HG03575 (cell line): Measurements from ENCODE around the gene NRXN3.

Experiments
- ATAC-seq: cut with Tn5 transposase; IDR thresholded peaks from one replicate; pipeline ENCODE4 v1.9.1; 2021; ENCODE audit not compliant: unreplicated experiment, insufficient number of reproducible peaks, low FRiP score; ENCODE audit errors: extremely low read depth

The NRXN3 gene

DNA sequence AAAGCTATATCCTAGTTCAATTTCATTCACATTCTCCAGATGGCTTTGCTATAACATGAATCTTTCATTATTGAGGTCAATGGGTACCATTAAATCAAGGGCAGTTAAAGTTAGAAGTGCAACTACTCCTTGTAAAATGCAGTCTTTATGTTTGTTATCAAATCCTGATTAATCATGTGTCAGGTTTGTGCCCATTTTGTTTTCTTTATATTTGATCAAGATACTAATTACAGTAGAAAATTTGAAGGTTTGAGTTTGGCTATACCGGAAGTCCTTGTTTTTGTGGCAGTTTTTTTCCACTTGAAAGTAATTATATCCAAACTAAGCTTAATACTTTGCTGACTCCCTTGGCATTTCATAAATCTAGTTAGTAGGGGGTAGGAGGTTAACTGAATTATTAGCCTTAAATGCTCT, 1528.1 kb downstream of the NRXN3 start:
- ATAC-seq: no peak

DNA sequence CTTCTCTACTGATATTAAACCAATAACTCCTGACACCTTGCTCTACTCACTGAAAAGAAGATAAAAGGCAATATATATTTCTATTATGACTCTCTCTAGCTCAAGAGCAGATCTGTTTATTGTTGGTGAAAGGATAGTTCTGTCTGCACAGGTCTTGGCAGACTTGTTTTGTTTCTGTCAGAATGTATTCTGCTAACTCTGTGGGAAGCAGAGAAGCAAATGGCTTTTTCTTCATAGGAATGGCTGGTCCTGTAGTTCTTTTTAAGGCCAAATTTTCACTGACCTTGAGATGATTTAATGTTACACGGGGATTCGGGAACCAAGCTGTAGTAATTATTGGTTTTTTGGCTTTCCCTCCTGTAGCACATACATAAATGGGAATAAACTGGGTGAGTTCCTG, 1529.0 kb downstream of the NRXN3 start:
- ATAC-seq: no peak

GRCh38 chr14:79701371-79701770, 1531.2 kb downstream of the NRXN3 start:
- no peak for ATAC-seq

DNA sequence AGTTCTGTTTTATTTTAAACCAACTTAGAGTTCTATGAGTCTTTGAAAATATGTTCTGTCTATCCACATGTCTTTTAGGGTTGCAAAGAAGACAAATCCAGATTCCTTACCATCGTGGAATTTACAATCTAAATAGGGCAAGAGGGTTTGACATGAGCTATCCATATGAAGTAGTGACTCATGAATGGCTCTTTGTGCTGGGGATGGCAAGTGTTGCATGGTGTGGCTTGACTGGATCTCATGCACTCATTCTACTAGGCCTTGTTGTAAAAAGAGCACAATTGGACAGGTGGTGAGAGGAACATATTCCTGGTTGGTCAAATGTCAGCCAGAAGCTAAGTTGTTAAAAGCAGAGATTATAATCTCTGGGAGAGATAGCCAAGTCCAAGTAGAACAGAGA, 1532.0 kb downstream of the NRXN3 start:
- no peak for ATAC-seq

DNA sequence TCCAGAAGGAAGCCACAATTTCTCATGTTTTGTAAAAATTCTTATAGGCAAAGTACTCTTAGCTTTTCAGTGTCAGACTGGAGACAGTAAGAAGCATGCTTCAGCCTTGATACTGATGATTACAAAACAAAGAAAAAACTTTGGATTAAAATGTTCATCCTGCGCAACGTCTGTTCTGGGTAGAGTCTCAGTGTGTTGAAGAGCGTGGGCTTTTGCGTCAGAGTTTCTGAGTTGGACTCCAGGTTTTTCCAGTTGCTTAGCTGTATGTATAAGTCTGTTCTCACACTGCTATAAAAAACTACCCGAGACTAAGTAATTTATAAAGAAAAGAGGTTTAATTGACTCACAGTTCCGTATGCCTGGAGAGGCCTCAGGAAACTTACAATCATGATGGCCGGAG, 1533.0 kb downstream of the NRXN3 start:
- no peak for ATAC-seq

- no peak for ATAC-seq
Observed at GRCh38 chr14:79704041-79704807, 1534.1 kb downstream of the NRXN3 start.

GRCh38 chr14:79705126-79705894, 1535.1 kb downstream of the NRXN3 start:
- no peak for ATAC-seq

- no peak for ATAC-seq
Observed at GRCh38 chr14:79706382-79706781, 1536.2 kb downstream of the NRXN3 start.

DNA sequence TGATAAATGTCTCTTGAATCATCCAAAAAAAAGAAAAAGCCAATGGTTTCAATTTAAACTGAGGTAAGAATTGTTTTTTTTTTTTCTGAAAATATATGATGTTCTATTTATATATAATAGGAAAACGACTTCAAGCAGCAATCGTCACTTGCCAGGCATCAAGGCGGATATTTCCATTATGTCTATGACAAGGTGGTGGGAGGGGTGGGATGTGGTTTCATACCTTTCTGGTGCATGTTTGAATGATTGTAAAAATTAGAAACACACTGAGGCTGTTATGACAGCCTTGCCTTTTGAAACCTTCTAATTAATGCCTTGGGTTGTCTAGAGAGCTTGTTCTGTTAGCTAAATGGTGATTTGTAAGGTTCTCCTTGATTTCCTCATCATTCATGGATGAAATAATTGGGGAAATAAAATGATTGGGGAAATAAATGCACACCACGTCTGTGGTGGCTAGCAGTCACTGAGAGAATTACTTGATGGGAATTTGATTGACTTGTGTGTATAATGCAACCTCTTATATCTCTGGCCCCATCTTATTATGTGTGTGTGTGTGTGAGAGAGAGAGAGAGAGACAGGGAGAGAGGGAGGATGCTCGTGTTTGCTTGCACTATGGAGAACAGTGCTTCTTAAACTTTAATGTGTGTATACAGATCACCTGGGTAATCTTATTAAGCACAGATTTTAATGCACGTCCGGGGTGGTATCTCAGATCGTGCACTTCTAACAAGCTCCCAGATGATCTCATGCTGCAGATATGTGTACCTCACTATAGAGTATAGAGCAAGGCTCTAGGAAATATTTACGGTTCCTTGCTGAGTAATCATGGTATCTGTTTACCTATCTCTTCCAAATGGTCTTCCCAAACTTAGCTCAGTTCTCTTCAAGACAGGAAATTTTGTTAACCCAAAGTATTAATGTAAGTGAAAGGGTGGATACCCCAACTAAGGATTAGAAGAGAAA, 1538.5 kb downstream of the NRXN3 start:
- ATAC-seq: no peak

GRCh38 chr14:79709573-79709972, 1539.4 kb downstream of the NRXN3 start:
- no peak for ATAC-seq

DNA sequence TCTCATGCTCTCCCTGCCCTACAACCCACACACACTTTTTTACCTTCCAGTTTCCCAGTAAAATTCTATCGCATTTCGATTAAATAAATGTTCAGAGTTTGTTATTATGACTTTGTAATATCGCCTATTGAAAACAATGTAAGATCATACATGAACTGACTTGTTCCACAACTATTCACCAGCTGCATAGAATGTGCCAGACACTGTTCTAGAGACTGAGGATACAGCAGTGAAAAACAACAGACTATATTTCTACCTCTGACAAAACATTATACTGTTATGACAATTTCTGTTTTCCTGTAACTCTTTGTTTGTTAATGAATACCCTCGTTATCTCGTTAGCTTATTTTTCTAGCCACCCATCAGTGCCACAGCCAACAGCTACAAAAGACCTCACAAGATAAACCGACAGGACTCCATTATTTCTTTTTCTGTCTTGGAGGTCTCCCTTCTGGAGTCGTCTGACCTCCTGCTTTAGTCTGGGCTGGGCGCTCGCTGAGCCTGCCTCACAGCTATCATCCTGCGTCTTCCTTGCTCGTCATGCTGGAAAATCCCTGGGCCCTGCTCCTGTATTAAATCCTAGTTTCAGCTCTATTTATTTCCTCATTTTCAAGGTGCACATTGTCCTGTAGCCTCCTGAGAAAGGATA, 1542.3 kb downstream of the NRXN3 start:
- no peak for ATAC-seq

DNA sequence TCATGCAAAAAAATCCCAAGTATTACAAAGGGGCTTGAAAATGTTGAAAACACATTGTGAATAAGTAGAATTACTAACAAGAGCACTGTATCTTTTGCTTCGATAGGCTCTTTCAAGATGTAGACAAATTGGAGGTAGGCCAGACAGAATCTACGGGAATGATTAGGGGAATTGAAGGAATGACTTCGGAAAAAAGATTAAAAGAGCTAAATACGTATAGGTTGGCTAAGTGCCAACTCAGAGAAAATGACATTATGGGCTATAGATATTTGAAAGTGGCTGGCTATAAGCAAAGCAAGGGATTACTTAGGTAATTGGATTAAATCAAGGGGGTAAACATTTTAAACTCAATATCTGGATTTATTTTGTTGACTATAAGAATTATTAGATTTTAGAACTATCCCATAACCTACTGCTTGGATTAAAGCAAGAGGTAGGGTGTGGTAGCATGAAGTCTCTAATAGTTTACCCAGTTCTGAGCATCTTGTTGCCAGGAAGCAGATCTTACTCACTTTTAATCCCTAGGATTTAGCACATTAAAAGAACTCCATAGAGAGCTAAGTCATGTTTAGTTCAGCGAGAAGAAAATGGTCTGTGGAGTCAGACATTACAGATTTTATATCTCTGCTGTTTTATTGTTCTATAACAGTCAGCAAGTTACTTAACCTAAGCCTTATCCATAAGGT, 1551.4 kb downstream of the NRXN3 start:
- no peak for ATAC-seq

GRCh38 chr14:79724934-79725717, 1555.0 kb downstream of the NRXN3 start:
- ATAC-seq: no peak

GRCh38 chr14:79727900-79728299, 1557.7 kb downstream of the NRXN3 start:
- ATAC-seq: no peak

DNA sequence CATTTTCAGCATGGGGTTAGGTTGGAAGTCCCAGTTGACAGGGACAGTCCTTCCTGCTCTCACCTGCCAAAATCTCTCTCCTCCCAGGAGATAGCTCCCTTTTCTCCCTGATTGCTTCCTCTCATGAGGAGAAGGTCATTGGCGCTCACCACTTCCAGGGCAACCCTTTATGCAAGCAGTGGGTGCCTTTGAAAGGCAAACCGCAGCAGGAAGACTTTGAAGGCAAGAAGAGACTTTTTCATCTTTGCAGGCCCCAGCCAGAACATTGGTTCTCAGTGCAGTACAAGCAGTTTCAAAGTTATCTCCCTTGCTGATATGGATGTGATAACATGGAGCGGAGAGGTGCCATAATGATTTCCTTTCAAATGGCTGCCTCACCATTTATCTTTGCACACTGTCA, 1558.2 kb downstream of the NRXN3 start:
- ATAC-seq: no peak

DNA sequence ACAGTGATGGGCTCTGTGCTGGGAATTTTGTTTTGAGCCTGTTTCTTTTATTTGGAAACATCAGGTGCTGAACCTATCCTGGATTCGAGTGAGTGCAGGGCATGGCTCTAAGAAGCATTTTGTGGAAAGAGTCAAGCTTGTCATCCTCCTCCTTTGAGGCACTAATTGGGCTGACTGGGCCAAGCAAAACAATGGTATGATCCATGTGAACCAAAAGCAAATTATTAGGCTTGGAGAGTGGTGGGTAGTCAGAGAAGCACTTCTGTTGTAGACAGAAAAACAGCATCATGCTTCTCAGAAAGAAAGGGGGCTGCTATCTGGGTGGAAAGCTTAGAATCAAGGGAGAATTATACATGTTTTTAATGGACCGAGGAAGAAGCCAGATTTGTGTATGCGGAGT, 1559.6 kb downstream of the NRXN3 start:
- no peak for ATAC-seq

DNA sequence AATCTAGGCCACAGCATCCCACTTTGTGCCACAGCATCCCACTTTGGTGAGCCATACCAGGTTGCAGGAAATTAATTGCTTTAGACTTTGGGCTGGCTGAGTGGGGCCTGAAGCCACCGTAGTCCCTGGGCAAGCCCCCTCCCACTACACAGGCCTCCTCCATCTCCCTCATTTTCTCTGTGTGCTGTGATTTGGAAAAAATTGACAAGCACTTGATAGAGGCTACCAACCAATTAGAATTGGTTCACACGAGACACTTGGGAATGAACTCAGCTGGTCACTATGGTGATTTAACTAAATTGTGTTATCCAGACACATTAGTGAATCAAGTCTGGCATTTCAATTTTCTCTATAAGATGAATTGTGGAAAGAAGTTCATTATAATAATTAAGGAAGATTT, 1560.0 kb downstream of the NRXN3 start:
- no peak for ATAC-seq

DNA sequence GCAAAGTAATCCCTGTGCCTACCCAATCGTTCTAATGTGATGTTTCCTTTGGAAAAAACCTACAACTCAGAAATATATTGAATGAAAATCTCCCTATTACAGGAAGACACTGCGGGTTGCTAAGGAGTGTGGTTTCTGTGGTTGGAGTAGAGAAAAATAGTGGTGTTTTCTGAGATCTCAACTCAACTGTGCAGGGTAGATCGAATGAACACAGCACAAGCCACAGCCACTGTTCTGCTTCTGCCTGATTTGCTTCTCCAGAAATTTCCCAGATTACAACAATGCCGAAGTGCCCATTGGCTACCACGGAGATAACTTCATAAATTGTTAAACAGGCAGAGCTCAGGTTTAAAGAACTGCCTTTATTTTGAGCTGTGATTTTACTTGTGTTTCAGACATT, 1560.8 kb downstream of the NRXN3 start:
- no peak for ATAC-seq
